NCI-H1105 (cell line): ENCODE data around the gene NINJ2.
"Not testable (repeated sequence)": the region's sequence is repeated elsewhere in the genome, so short reads cannot be mapped to it uniquely, and the experiment has no call there.

ENCODE experiments used
- DNase-seq: peaks from one replicate; lab custom pipeline; 2025; lab: John Stamatoyannopoulos, UW

NINJ2 gene

GRCh38 chr12:663293-663871 is at the start of gene NINJ2:
Gene NINJ2 (minus strand): TSS chr12:663445. CDS start chr12:663360, 85 bp downstream.
- DNase-seq, result no peak

GRCh38 chr12:712172-712863 is 49.1 kb upstream of the NINJ2 start:
- no peak for DNase-seq

- no peak for DNase-seq
Measured at GRCh38 chr12:709455-710020, 46.3 kb upstream of the NINJ2 start.

- not testable (repeated sequence) for DNase-seq
Measured at GRCh38 chr12:708084-708483, 44.8 kb upstream of the NINJ2 start.

- DNase-seq, result no peak
Measured at GRCh38 chr12:704516-705242, 41.4 kb upstream of the NINJ2 start.

- no peak for DNase-seq
Measured at GRCh38 chr12:701896-702539, 38.8 kb upstream of the NINJ2 start.

GRCh38 chr12:700016-700415 is 36.8 kb upstream of the NINJ2 start:
- no peak for DNase-seq

- not testable (repeated sequence) for DNase-seq
Measured at GRCh38 chr12:698222-698621, 35.0 kb upstream of the NINJ2 start.

- DNase-seq, result no peak
Measured at GRCh38 chr12:697481-697880, 34.2 kb upstream of the NINJ2 start.

- DNase-seq, result no peak
Measured at GRCh38 chr12:694734-695503, 31.7 kb upstream of the NINJ2 start.

GRCh38 chr12:693934-694533 is 30.8 kb upstream of the NINJ2 start:
- DNase-seq, result no peak

GRCh38 chr12:692274-692673 is 29.0 kb upstream of the NINJ2 start:
- no peak for DNase-seq

GRCh38 chr12:690466-690865 is 27.2 kb upstream of the NINJ2 start:
- DNase-seq, result no peak

GRCh38 chr12:685388-685787 is 22.1 kb upstream of the NINJ2 start:
- DNase-seq, result no peak

- DNase-seq, result no peak
Measured at GRCh38 chr12:684416-684815, 21.2 kb upstream of the NINJ2 start.

GRCh38 chr12:681568-682256 is 18.5 kb upstream of the NINJ2 start:
- no peak for DNase-seq

- DNase-seq, result no peak
Measured at GRCh38 chr12:678747-679712, 15.8 kb upstream of the NINJ2 start.

GRCh38 chr12:675562-675961 is 12.3 kb upstream of the NINJ2 start:
- DNase-seq, result no peak

- no peak for DNase-seq
Measured at GRCh38 chr12:674272-674781, 11.1 kb upstream of the NINJ2 start.
